Stimulated activated CD8-positive, alpha-beta memory T cell treated with anti-CD3 and anti-CD28 coated beads, Interleukin-12 subunit alpha, Interleukin-12 subunit beta, amount 100 ng/mL, for 24 hours (primary cell): ENCODE data around the gene TMEM135.
A peak's percentile ranks its signal among the peaks of the same experiment; 100 is the strongest.
"Not testable (repeated sequence)": the region's sequence is repeated elsewhere in the genome, so short reads cannot be mapped to it uniquely, and the experiment has no call there.

ENCODE experiments used
- DNase-seq: peaks from one replicate; pipeline ENCODE4 v3.0.0-alpha.2; 2020; ENCODE audit errors: extremely low read depth

TMEM135 gene

GRCh38 chr11:87037450-87038234, at the start of gene TMEM135:
Gene TMEM135, plus strand, starts transcription at chr11:87037934. Its CDS starts 112 bp downstream, at chr11:87038046.
- DNase-seq, result peak; percentile 83

DNA sequence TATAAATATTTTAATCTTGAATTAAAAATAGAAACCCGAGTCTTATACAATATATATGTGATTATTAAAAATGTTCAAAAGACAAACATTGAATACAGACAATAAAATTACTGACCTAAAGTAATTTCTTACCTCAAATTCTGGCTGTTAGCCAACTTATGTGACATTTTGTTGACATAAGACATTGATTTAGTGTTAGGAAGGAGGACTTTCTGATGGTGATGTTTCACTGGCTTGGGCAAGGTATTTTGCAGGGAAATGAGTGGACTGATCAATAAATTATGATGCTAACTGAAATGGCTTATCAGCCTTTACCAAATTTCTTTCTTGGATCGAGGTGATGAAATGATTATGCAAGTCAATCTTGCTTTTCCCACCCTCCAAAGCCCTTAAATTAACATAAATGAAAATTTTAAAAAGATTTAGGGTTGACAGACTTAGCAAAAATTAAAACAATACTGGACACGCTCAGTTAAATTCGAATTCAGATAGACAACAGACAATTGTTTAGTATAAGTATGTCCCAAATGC, 49.3 kb upstream of the TMEM135 start:
- DNase-seq, result no peak

GRCh38 chr11:86990031-86990430, 47.7 kb upstream of the TMEM135 start:
- no peak for DNase-seq

DNA sequence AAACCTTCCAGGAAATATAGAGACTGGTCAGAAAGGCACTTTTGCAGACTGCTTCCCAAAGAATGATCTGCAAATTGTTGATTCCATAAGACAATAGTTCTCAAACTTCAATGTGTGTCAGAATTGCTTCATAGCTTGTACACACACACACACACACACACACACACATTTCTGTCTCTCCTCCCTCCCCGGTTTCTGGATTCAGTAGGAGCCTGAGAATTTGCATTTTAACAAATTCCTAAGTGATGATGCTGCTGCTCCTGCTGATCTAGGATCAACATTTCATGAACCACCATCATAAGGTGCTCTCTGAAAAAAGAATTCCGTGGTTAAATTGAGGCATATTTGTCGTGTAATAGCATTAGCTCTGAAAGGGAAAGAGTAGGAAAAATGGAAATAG, 47.2 kb upstream of the TMEM135 start:
- DNase-seq, result no peak

DNA sequence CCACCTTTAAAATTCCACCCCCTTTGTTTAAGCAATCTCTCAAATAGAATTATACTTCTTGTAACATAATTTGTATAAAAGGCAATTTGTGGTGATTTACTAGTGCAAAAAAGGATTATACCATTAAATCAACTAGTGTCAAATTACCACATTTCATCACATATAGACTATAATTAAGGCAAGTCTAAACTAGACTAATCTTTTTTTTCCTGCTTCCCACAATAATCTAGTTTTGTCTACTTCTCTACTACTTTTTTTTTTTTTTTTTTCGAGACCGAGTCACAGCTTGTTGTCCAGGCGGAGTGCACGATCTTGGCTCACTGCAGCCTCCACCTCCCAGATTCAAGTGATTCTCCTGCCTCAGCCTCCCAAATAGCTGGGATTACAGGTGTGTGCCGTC, 46.4 kb upstream of the TMEM135 start:
- DNase-seq, result no peak

- DNase-seq, result not testable (repeated sequence)
These were observed 45.4 kb upstream of the TMEM135 start for GRCh38 chr11:86992340-86992739.

- DNase-seq, result no peak
These were observed 44.7 kb upstream of the TMEM135 start for GRCh38 chr11:86993031-86993430.

DNA sequence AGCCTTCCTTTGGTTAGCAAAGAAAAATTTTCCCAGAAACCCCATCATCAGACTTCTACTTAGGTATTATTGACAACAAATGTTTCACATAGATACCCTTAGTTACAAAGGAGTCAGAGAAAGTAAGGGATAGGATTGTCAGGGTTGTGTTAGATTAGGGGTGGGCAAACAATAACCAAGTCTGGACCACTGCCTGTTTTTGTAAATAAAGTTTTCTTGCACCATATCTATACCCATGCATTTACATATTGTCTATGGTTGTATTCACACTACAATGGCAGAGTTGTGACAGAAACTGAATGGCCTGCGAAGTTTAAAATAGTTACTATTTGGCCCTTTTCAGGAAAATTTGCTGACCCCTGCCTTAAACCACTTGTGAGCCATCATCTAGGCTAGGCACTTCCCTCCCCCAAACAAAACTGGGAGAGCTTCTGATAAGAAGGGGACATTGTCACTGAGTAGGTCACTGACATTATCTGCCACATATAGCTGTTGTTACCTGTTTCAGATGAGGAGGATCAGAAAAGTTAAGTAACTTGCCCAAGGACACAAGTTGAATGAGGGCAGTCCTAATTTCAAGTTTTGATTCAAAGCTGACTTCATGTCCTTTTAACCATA, 40.7 kb upstream of the TMEM135 start:
- no peak for DNase-seq

GRCh38 chr11:86999388-86999787, 38.3 kb upstream of the TMEM135 start:
- DNase-seq, result no peak

DNA sequence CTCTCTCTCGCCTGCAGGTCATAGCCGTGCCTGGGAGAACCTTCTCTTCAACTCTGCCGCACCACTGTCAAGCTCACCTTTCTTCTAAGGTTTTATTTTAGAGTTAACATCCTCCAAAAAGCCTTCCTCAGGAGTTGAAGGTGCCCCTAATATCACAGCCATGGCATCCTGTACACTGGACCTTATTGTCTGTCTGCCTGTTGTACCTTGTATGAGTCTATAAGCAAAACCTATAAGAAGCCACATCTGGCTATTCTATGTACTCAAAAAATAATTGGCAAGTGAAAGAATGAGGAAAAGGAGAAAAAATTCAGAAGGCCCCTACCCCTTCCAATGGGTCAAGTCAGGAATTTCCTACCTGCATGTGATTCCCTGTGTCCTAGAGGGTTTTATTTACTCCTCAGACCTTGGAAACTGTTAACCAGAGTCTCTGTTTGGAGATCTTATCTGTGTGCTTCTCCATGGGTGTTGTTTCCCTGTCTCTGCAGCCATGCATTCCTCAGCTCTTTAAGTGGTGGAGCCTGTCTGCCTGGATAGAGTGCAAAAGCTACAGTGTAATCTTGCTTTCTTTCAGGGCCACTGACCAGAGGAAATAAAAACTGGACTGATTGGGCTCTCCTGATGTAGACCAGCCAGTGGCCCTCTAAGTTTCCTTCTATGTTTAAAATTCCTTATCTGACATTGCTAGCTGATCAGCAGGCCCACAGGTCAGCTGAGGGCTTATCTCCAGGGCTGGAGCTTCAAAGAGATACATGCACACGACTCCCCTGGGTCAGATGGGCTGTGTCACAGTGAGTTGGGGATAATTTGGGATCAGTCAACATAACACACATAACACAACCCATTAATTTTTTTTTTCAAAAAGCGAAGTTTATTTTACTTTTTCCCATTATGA, 37.6 kb upstream of the TMEM135 start:
- DNase-seq, result no peak

- DNase-seq, result no peak
These were observed 34.8 kb upstream of the TMEM135 start for GRCh38 chr11:87002918-87003317.

DNA sequence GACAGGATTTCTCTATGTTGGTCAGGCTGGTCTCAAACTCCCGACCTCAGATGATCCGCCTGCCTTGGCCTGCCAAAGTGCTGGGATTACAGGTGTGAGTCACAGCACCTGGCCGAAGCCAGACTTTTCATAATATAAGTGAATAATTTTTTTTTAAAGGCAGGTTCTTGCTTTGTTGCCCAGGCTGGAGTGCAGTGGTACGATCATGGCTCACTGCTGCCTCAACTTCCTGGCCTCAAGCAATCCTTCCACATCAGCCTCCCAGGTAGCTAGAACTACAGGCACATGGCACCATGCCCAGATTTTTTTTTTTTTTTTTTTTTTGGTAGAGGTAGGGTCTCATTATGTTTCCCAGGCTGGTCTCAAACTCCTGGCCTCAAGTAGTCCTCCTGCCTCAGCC, 33.5 kb upstream of the TMEM135 start:
- not testable (repeated sequence) for DNase-seq

DNA sequence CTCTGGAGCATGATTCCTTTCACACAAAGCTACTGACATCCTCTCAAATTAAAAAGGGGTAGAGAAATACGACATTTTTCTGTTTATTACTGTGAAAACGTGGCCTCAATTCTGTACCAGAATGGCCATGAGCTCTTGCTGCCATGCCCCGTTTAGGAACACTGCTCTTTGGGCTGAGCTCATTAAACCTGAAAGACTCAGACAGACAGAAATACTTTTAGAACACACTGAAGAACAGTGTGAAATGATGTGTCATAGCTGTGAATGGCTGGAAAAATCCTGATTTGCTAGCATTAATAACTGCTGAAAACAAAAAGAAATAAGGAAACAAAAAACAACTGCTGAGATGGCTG, 32.2 kb upstream of the TMEM135 start:
- no peak for DNase-seq

GRCh38 chr11:87006035-87006434, 31.7 kb upstream of the TMEM135 start:
- no peak for DNase-seq

DNA sequence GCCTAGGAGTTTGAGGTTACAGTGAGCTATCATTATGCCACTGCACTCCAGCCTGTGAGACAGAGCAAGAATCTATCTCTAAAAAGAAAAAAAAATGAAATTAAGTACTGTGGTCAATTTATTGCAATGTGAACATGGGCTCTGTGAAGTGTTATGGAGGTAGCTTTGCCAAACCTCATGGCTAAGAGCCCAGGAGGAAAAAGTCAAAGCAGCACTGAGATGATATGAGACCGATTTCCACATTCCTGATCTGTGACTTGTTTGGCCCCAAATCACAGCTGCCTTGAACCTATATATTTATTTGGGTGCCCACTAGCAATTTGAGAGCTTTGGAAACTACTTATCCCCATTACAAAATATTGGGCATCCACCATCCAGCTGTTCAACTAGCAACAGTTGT, 29.8 kb upstream of the TMEM135 start:
- DNase-seq, result no peak

DNA sequence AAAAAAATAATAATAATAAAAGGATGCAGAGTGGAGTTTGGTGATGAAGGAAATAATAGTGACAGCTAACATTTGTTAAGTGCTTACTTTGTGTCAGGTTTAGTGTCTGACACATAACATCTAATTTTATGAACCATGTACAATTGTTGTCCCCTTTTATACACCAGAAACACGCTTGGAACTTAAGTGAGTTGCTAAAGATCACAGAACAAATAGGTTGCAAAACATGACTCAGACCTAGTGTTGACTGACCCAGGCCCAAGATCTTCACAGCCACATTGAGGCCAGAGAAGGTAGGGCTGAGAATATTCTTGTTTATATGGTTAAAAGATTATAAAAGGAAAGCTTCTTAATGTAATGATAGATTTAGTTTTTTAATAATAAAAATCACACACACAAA, 25.6 kb upstream of the TMEM135 start:
- no peak for DNase-seq

GRCh38 chr11:87012673-87013072, 25.1 kb upstream of the TMEM135 start:
- DNase-seq, result no peak

DNA sequence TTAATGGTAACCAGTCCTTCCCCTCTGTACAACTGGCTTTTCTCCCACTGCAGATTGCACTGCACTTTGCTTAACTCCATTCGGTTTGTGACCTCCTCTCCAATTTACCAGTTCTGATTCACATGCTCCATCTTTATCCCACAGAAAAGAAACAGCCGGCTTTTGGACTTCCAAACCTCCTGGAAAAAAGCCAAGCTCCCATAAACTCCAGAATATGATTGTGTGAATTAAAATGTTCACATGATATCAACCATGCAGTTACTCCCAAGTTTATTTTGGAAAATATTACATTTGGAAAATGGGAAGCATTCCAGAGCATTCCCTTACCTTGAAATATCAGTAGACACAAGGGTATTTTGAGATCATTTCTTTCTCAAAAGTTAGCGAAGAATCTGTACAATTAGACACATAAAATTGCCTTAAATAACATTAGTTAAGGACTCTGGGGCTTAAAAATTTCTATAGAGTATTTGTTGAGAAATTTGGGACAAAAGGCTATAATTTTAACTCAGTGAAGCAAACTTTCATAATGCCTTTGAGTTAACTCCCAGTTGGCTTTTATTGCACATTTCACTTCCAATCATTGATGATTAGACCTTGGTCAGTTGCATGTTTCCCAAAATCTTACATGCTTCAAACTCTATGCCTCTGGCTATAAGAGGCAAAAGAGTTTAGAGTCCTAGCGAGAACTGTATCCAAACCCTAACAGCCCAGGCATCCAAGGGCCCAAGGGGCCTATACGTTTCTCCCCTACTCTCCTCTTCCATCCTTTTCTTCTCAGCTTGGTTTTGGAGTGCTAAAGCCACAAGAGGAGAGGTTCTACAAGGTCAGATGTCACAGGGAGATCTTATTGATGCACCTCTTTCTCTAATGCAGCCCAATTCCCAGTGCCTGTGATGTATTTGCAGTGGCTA, 23.6 kb upstream of the TMEM135 start:
- DNase-seq, result no peak

DNA sequence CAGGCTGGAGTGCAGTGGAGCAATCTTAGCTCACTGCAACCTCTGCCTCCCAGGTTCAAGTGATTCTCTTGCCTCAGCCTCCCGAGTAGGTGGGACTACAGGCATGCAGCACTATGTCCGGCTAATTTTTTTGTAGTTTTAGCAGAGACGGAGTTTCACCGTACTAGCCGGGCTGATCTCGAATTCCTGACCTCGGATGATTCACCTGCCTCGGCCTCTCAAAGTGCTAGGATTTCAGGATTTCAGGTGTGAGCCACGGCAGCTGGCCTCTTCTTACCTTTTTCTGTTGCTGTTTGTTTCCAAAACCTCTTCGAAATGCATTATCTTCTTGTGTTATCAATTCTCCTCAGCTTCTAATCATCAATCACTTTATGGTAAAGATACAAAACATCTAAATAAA, 22.1 kb upstream of the TMEM135 start:
- no peak for DNase-seq

- no peak for DNase-seq
These were observed 18.0 kb upstream of the TMEM135 start for GRCh38 chr11:87019613-87020271.

- DNase-seq, result no peak
These were observed 17.4 kb upstream of the TMEM135 start for GRCh38 chr11:87020336-87020735.
